ENCODE results near the gene SELENOW.
"Not testable (repeated sequence)": the region's sequence is repeated elsewhere in the genome, so short reads cannot be mapped to it uniquely, and the experiment has no call there.

SELENOW gene

GRCh38 chr19:47778049-47778953 is at the start of gene SELENOW:
SELENOW (plus strand) TSS chr19:47778703; CDS start chr19:47778786, 83 bp downstream.
- DNase-seq: peak; percentile 81

GRCh38 chr19:47729468-47729798 is 49.1 kb upstream of the SELENOW start:
- no peak for DNase-seq

GRCh38 chr19:47729799-47730520 is 48.5 kb upstream of the SELENOW start:
- peak; percentile 41 for DNase-seq

GRCh38 chr19:47730521-47730889 is 48.0 kb upstream of the SELENOW start:
- DNase-seq: no peak

- DNase-seq: no peak
Measured at GRCh38 chr19:47730910-47731309, 47.6 kb upstream of the SELENOW start.

GRCh38 chr19:47735131-47735530 is 43.4 kb upstream of the SELENOW start:
- DNase-seq: no peak

- DNase-seq: no peak
Measured at GRCh38 chr19:47740866-47741519, 37.5 kb upstream of the SELENOW start.

GRCh38 chr19:47741544-47742140 is 36.9 kb upstream of the SELENOW start:
- no peak for DNase-seq

GRCh38 chr19:47742634-47743033 is 35.9 kb upstream of the SELENOW start:
- no peak for DNase-seq

- DNase-seq: peak; percentile 95
Measured at GRCh38 chr19:47745010-47745901, 33.2 kb upstream of the SELENOW start, which contains the start of gene NOP53. NOP53 (plus strand) TSS chr19:47745546; CDS start chr19:47745560, 14 bp downstream.

GRCh38 chr19:47746129-47746528 is 32.4 kb upstream of the SELENOW start:
- not testable (repeated sequence) for DNase-seq

- DNase-seq: no peak
Measured at GRCh38 chr19:47749326-47749725, 29.2 kb upstream of the SELENOW start.

- DNase-seq: no peak
Measured at GRCh38 chr19:47750752-47751151, 27.8 kb upstream of the SELENOW start.

- no peak for DNase-seq
Measured at GRCh38 chr19:47752440-47753211, 25.9 kb upstream of the SELENOW start.

GRCh38 chr19:47754206-47755064 is 24.1 kb upstream of the SELENOW start:
- DNase-seq: no peak

- no peak for DNase-seq
Measured at GRCh38 chr19:47755065-47755761, 23.3 kb upstream of the SELENOW start.

- no peak for DNase-seq
Measured at GRCh38 chr19:47755762-47756626, 22.5 kb upstream of the SELENOW start.

GRCh38 chr19:47756627-47756929 is 21.9 kb upstream of the SELENOW start:
- no peak for DNase-seq

All from activated naive CD4-positive, alpha-beta T cell treated with Interleukin-2 at 50 U/mL for 16 hours (primary cell).